Heart left ventricle (tissue), 13 donors: Measurements from ENCODE around the gene GSDMA.

Experiments used
- POLR2A ChIP-seq, 2 donors: fragments of 450-650 bp; IDR thresholded peaks; one replicate each; pipeline ENCODE4 v1.6.1; 2017; ENCODE audit warnings: antibody characterized with exemption in 2 of 2, mild to moderate bottlenecking in 2 of 2, moderate library complexity in 2 of 2
- TF ChIP-seq, protein P1 (sequence below), 12 donors: fragments of 200-600 bp; sonication (generic) in 4 of 12; IDR thresholded peaks; one replicate each; pipeline versions ENCODE4 v1.5.0 to v1.8.0; 2018 to 2022; ENCODE audit warnings: antibody characterized with exemption in 12 of 12, mild to moderate bottlenecking in 5 of 12
- donor health status: ischemic (EF 13 %, LVEDD 7.1; RV severe dilation, severe dysfunction).
- donor health status: DM: no; HTN: yes; CAD: no.
- donor health status: DM: no; HTN: no; CAD: no.
- donor health status: ischemic (EF 25% LVEDD 6.9; RV normal size, moderate dysfunction).
- donor health status: ischemic (EF 25% LVEDD 5.7; RV mildly dilated, moderate dysfunction).
- donor health status: ischemic (EF 35%, LVEDD 5.7; RV mildly dilated, moderate dysfunction).
- donor health status: nonischemic (EF 11% LVEDD 7.7; RV severe dilation, severe dysfunction).
- donor health status: DM: yes; HTN: yes; CAD: no.
- donor health status: PGD.
- donor health status: ischemic (EF 29% LVEDD 5.4; RV normal size, mild dysfunction).
- donor health status: nonischemic (EF 23%, LVEDD 6.1; RV moderate dilation, normal function).

DNA sequence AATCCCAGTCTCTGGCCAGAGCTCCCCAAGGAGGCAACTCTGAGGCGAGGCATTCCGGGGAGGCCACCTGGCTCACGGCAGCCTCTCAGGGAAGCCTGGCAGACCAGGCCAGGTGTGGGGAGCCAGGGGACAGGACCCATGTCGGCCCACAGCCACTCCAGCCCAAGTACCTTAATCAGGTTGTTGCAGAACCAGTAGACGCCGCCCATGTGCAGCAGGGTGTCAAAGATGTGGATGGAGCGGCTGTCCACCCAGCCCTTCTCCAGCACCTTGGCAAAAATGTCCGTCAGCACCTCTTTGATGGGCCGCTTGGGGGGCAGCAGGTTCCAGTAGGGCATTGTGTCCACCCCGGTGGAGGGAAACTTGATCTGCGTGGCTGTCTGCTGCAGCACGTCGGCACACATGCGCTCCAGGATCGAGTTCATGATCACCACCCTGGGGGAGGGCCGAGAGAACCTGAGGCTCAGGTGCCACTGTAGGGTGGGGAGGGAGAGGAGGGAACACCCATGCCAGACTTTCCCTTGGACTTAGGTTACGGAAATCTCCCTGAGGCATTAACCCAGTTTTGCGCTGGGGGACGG, 60.2 kb downstream of the GSDMA start:
- no peak for TF ChIP-seq POLR2A (IDR thresholded peaks at IDR 0.05)
- TF ChIP-seq, protein P1, sequence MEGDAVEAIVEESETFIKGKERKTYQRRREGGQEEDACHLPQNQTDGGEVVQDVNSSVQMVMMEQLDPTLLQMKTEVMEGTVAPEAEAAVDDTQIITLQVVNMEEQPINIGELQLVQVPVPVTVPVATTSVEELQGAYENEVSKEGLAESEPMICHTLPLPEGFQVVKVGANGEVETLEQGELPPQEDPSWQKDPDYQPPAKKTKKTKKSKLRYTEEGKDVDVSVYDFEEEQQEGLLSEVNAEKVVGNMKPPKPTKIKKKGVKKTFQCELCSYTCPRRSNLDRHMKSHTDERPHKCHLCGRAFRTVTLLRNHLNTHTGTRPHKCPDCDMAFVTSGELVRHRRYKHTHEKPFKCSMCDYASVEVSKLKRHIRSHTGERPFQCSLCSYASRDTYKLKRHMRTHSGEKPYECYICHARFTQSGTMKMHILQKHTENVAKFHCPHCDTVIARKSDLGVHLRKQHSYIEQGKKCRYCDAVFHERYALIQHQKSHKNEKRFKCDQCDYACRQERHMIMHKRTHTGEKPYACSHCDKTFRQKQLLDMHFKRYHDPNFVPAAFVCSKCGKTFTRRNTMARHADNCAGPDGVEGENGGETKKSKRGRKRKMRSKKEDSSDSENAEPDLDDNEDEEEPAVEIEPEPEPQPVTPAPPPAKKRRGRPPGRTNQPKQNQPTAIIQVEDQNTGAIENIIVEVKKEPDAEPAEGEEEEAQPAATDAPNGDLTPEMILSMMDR (IDR thresholded peaks at IDR 0.05), result no peak
